ENCODE results near the gene PPP2R1A.

DNA sequence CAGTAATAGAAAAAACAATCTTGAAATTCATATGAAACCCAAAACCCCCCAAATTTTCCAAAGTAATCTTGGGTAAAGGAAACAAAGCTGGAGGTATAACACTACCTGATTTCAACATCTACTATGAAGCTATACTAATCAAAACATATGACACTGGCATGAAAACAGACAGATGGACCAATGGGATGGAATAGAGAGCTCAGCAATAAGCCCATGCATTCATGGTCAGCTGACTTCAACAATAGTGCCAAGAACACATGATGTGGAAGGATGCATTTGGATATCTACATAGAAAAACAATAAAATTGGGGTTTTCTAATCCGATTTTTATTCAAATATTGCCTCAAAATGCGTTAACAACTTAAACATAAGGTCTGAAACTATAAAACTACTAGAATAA lies 47.3 kb downstream of the PPP2R1A start:
- TF ChIP-seq, protein P1, sequence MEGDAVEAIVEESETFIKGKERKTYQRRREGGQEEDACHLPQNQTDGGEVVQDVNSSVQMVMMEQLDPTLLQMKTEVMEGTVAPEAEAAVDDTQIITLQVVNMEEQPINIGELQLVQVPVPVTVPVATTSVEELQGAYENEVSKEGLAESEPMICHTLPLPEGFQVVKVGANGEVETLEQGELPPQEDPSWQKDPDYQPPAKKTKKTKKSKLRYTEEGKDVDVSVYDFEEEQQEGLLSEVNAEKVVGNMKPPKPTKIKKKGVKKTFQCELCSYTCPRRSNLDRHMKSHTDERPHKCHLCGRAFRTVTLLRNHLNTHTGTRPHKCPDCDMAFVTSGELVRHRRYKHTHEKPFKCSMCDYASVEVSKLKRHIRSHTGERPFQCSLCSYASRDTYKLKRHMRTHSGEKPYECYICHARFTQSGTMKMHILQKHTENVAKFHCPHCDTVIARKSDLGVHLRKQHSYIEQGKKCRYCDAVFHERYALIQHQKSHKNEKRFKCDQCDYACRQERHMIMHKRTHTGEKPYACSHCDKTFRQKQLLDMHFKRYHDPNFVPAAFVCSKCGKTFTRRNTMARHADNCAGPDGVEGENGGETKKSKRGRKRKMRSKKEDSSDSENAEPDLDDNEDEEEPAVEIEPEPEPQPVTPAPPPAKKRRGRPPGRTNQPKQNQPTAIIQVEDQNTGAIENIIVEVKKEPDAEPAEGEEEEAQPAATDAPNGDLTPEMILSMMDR (IDR thresholded peaks at IDR 0.05; ENCODE audit: low read depth, low read length, poor library complexity, severe bottlenecking) = no peak
- no peak for TF ChIP-seq EZH2phosphoT487 (IDR thresholded peaks at IDR 0.05; ENCODE audit: borderline replicate concordance, low read length)
